HG03060 (cell line): ENCODE measurements around the gene PDE7B.
"Not testable (repeated sequence)": the region's sequence is repeated elsewhere in the genome, so short reads cannot be mapped to it uniquely, and the experiment has no call there.

Experiments used
- ATAC-seq: cut with Tn5 transposase; IDR thresholded peaks from one replicate; pipeline ENCODE4 v1.9.1; 2021; ENCODE audit warnings: low read depth, moderate number of reproducible peaks; ENCODE audit not compliant: unreplicated experiment

PDE7B gene

DNA sequence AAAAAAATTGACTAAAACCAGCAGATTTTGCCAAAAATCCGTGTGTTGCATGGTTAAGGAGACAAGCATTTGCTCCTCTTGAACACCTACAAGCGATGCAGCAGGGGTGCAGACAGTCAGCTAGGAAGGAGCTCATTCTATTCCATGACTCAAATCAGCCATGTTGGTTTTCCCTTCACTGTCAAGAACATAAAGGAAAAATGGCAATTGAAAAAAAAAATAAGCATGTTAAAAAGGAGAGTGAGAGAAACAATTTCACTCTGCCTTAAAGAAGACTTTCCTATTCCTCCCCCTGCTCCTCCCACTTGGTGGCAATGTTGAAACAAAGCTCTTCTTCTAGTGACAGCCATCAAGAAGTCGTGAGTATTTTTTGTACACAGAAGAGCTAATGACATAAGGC is 283.2 kb downstream of the PDE7B start:
- no peak for ATAC-seq

DNA sequence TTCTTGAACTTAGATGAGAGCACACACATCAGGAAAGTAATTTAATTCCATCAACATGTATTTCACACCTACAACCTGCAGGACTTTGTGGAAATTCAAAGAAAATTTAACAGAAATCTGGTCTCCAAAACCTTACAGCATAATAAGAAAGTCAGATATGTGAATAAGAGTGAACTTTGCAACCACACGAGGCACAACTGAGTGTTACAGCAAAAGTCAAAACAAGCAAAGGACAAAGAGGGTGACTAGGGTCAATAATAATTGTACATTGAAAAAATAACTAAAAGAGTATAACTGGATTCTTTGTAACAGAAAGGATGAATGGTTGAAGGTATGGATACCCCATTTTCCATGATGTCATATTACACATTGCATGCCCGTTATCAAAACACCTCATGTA is 284.8 kb downstream of the PDE7B start:
- no peak for ATAC-seq

DNA sequence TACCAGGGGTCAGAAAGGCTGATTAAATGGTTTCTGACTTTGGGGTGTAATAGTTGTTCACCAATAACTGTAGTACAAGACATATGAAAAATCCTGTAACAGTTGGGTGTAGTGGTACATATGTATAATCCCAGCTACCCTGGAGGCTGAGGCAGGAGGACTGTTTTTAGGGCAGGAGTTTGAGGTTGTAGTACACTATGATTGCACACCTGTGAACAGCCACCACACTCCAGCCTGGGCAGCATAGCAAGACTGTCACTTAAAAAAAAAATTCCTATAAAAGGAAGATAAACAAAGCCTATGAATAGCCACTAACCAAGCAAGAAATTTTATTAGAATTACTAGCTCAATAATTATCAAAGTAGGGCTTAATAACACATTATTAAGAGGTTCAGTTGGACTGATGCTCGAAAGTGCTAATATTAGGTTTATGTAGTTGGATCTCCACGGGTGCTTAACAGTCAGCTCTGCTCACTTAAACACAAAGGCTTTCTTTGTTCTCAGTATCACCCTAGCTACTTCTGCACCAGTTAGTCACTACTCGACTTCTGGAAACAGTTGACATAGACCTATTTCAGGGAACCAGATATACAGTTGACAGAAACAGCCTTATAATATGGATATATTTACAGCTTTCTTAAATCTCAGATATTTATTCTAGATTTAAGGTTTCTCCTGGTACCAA is 285.6 kb downstream of the PDE7B start:
- no peak for ATAC-seq

DNA sequence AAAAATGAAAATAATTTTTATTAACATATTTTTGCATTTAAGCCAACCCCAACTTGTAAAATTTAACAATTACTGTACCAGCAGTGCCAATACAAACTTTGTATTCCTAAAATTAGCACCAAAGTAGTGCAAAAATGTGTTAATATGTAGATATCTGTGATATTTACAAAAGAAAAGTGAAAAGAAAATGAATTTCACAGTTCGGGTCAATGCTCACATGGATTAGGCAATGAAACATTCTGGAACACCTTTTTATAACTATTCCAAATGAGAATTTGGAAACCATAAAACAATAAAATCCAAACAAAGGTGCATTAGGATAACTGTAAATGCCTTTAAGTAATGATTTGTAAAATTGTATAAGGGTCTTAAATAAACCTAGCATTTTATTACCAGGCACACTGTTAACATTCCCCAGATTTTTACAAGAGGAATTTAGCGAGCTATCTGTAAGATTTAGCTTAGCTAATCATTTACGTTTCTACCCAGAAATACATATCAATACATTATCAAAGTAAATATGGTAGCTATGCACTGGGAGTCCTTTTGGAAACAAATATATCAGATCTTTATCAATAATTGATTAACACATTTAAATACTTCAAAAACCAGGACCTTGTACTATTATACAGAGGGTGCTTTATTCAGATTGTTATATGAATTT is 286.4 kb downstream of the PDE7B start:
- ATAC-seq: no peak

DNA sequence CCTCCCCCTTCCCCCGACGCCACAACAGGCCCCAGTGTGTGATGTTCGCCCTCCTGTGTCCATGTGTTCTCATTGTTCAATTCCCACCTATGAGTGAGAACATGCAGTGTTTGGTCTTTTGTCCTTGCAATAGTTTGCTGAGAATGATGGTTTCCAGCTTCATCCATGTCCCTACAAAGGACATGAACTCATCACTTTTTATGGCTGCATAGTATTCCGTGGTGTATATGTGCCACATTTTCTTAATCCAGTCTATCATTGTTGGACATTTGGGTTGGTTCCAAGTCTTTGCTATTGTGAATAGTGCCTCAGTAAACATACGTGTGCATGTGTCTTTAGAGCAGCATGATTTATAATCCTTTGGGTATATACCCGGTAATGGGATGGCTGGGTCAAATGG is 287.6 kb downstream of the PDE7B start:
- not testable (repeated sequence) for ATAC-seq

DNA sequence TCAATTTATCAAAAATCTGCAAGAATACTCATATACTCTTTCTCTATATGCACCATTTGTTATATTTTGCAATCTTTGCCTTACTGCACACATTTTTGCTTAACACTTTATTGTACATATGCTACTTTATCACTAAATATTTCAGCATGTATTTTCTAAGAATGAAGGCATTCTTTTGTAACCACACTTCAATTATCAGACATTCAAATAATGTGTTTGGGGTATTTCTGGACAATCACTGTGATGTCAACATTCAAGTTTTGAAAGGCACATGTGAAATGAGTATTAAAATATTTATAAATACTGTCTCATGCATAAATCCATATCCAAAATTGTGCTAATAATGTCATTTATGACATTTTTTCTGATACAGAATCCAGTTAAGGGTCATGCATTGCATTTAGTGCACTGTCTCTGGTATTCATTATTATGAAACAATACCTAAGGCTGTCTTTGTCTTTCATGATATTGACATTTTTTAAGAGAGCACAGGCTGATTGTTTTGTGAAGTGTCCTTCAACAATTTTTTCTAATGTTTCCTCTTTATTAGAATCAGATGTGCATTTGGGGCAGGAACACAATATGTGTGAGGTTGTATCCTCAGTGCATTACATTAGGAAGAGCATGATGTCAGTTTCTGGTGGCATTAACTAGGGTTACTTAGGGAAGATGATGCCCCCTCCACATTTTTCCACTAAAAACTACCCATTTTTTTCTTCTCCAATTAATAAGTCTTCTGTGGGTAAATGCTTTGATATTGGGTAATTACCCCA is 292.9 kb downstream of the PDE7B start:
- no peak for ATAC-seq

DNA sequence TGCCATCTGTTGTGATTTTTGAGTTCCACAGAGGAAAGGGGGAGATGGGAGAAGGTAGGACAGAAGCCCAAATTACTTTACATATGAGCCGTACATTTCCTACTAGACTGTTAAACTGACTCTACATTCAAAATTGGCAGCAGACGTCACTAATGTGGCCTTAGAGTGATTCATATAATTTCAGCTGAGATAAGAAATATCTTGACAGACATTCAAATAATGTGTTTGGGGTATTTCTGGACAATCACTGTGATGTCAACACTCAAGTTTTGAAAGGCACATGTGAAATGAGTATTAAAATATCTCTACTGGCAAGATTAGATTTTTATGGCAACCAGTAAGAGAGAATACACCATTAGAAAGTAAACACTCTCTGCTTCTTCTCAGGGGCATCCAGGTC is 294.6 kb downstream of the PDE7B start:
- no peak for ATAC-seq

DNA sequence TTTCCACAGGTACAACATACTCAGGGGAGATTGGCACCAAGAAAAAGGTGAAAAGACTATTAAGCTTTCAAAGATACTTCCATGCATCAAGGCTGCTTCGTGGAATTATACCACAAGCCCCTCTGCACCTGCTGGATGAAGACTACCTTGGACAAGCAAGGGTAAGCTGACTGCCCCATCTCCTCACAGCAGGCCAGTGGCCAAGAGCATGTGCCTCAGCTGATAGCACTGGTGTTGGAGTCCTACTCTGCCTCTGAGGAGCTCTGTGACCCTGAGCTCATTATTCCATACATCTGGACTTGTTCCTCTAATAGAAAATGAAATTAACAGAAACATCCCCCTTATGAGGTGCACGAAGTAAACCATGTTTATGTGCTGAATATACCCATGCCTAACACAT is 295.8 kb downstream of the PDE7B start:
- no peak for ATAC-seq

DNA sequence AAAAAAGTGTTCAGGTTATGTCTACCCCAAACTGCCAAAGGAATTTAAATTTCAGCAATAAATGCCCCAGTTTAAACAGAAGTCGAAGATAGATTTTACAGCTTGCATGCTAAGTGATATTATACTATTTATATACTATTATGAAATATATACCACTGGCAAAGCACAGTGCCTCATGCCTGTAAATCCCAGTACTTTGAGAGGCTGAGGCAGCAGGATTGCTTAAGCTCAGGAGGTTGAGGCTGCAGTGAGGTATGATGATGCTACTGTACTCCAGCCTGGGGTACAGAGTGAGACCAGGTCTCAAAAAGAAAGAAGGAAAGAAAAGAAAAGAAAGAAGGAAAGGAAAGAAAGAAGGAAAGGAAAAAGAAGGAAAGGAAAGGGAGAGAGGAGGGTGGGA is 296.6 kb downstream of the PDE7B start:
- no peak for ATAC-seq

DNA sequence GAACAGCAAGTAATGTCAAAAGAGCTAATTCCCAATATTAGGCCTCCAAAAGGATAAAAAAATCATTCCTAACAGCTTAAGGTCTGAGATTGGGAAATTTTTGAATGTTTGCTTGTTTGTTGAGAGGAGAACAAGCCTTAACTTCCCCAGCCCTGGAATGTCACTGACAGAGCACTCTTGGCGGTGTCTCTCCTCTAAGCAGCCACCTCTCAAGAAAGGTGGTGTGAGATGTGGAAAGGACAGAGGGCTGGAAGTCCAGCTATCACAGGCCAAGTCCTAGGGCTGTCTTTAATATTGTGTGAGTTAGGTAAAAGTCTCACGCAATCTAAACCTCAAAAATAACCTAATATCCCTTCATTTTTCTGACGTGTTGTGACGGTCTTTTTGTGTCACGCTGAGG is 297.0 kb downstream of the PDE7B start:
- no peak for ATAC-seq

DNA sequence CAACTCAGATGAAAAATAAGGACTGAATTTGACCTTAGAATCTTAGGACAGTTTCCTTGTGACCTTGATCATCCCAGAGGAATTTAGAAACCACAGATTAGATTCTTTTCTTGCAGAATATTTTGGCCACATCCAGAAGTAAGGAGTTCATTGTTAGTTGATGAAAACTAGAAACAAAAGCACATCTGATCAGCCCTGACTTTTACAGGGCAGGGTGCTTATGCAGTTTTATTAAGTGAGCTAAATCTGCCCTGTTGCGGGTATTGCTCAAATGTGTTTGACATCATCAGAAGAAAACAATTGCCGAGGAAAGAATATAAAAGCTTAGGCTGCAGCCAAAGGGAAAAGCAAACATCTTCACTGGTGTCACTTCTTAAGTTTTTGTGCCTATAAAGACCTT is 297.8 kb downstream of the PDE7B start:
- no peak for ATAC-seq

DNA sequence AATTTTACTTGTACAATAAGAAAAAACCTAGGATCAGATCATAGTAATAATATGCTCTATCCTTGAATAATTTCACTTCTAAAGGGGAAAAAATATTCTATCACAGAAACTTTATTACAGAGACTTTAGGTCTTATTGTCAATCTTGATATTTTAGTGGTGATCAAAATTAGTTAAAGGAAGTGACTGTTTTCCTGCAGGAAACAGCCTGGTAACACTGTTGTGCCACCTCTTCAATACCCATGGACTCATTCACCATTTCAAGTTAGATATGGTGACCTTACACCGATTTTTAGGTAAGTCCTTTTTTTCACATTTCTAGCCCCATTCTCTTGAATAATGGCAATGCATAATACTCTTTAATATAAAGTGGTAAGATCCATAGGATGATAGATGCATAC is 299.5 kb downstream of the PDE7B start:
- ATAC-seq: no peak

DNA sequence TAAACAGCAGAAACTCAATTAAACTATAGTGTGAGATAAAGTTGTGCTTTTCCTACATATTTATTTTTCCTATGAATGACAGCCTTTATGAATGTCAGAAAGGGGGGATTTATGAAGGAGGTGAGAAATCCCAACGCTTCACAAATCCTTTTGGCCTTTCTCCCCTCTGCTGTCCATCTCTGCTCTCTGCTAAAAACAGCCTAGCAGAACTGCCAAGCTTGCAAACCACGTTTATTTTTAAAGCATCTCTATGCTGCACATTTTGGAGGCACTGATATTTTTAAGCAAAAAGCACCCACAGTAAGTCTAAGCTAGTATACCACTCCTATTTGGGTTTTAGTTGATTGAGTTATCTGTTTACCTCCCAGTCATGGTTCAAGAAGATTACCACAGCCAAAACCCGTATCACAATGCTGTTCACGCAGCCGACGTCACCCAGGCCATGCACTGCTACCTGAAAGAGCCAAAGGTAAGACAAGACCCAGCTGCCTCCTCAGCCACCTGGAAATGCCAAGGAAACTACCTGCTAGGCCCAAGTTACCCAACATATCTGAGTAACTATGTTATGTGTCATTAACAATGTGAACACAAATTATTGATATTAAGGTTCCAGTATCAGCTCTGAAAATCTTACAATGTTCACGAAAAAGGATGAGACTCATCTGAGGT is 302.3 kb downstream of the PDE7B start:
- no peak for ATAC-seq

DNA sequence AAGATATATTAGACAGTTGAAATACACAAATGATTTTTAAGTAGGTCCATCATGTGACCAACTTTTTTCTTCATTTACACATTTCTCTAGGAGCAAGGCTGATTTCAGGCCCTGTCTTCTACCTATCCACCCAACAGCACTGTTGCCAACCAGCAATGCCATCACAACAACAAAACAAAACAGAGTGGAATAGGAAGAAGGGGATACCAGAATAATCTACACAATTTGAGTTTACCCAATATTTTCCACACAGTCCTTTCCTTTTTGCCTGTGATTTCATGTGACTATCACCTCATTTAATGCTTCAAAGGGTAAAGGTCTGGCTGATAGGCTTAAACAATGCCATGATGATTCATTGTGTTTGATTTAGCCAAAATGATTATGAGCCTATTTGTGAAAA is 303.7 kb downstream of the PDE7B start:
- ATAC-seq: no peak

DNA sequence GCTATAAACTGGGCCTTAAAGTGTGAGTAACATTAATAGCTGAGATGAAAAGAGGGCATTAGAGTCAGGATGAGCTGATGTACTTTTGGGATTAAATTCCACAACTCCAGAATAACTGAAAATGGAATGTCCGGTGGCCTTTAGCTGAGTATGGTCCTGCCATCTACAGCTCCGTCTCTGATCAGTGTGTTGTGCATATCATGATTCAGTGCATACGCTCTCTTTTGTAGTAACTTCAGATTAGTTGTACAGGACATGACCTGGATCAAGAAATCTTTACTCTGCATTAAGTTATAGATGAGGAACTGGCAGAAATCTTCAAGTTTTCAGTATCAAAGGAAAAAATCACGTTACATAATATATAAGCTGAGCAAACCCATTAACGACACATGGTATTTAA is 306.2 kb downstream of the PDE7B start:
- ATAC-seq: no peak

DNA sequence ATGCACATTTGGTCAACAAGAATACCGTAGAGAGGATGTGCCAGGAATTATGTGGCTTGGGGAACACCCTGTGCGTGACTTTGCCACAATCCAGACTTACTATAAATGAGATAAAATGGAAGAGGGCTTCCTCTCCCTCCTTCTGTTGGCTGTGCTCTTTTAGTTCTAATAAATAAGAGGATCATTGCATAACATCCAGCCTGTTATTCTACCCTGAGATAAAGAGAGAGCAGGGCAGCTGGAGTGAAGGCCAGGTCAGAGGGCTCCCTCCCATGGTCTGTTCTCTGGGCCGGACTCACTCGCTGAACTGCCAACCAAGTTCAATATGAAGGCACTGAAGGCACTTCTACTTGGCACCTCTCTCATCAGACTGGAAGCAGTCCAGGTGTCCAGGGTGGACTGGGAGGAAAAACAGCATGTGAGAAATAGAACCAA is 306.9 kb downstream of the PDE7B start:
- no peak for ATAC-seq

DNA sequence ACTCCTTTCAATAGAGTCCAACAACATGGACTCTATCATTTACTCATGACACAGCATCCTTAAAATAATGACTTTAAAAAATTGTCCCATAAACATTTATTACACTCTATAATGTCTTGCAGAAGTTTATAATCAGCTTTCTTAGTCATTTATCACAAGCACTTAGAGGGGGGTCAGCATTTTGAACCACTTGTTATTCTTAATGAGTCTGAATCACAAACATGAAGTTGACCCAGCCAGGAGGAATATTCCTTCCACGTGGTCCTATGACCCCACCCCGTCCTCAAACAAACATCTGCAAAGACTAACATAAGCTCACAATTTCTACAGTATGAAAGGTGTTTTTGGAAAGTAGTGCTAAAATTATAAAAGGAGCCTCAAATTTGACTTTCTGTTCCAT is 307.5 kb downstream of the PDE7B start:
- no peak for ATAC-seq

DNA sequence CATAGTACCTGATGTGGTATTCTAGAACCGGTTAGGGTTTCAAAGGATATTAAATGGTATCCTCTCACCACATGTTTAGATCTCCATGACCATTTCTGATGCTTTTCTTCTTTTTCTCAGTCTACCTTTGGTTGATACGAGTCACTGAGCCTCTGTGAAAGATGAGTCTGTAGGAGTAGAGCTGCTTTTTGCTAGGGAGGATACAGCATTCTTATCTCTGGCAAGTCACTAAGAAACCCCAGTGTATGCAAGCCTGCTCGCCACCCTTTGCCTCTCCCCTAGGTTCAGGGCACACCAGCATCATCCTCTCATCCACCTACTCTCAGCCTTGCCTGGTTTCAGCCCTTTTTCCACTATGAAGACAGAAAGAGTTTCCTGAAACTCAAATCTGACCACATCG is 308.7 kb downstream of the PDE7B start:
- no peak for ATAC-seq

DNA sequence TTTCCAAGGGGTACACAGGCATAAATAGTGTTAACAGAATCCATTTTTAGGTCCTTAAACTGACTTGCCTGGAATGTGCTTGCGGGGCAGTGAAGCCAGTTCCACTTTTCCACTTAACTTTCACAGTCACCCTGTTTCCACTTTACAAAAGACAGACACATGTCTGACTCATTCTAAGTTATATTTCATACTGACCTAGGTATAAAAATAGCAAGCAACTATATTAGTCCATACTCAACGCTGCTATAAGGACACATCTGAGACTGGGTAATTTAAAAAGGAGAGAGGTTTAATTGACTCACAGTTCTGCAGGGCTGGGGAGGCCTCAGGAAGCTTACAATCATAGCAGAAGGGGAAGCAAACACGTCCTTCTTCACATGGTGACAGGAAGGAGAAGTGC is 310.4 kb downstream of the PDE7B start:
- no peak for ATAC-seq

DNA sequence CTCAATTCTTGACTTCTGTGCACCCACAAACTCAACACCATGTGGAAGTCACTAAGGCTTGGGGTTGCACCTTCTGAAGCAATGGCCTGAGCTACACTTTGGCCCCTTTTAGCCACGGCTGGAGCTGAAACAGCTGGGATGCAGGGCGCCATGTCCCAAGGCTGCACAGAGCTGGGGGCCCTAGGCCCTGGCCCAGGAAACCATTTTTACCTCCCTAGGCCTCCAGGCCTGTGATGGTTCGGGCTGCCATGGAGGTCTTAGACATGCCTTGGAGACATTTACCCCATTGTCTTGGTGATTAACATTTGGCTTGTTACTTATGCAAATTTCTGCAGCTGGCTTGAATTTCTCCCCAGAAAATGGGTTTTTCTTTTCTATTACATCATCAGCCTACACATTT is 311.8 kb downstream of the PDE7B start:
- ATAC-seq: no peak

DNA sequence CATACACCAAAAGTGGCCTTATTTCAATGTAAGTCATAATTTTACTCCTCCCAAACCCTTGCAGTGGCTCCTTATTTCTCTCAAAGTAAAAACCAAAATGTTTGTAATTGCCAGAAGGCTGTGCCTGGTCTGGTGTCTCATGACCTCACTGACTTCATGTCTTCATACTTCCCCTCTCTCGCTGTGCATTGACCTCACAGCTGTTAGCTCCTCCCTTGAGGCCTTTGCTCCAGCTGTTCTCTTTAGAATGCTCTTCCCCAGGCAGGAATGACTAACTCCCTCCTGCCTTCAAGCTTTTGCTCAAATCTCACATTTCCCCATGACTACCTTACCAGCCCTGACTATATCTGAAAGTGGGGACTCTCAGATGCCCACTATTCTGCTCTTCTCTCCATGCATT is 315.3 kb downstream of the PDE7B start:
- ATAC-seq: no peak
